Activated CD8-positive, alpha-beta memory T cell treated with anti-CD3 and anti-CD28 coated beads for 24 hours (primary cell): Measurements from ENCODE around the gene ZFP36L2.
"Not testable (repeated sequence)": the region's sequence is repeated elsewhere in the genome, so short reads cannot be mapped to it uniquely, and the experiment has no call there.

Experiments used
- DNase-seq: peaks from one replicate; pipeline ENCODE4 v3.0.0-alpha.2; 2020

The ZFP36L2 gene

GRCh38 chr2:43206602-43207001 lies 19.8 kb downstream of the ZFP36L2 start:
- DNase-seq: no peak

GRCh38 chr2:43203373-43203772 lies 23.0 kb downstream of the ZFP36L2 start:
- no peak for DNase-seq

- no peak for DNase-seq
These were observed 24.1 kb downstream of the ZFP36L2 start for GRCh38 chr2:43202289-43202688.

- no peak for DNase-seq
These were observed 24.9 kb downstream of the ZFP36L2 start for GRCh38 chr2:43201497-43201896.

GRCh38 chr2:43201016-43201415 lies 25.4 kb downstream of the ZFP36L2 start:
- no peak for DNase-seq

GRCh38 chr2:43199492-43200488 lies 26.6 kb downstream of the ZFP36L2 start:
- no peak for DNase-seq

- no peak for DNase-seq
These were observed 28.1 kb downstream of the ZFP36L2 start for GRCh38 chr2:43198263-43198662.

- no peak for DNase-seq
These were observed 28.9 kb downstream of the ZFP36L2 start for GRCh38 chr2:43197588-43197896.

- DNase-seq: no peak
These were observed 29.4 kb downstream of the ZFP36L2 start for GRCh38 chr2:43196768-43197587.

- no peak for DNase-seq
These were observed 32.1 kb downstream of the ZFP36L2 start for GRCh38 chr2:43194121-43194869.

GRCh38 chr2:43193652-43194120 lies 32.7 kb downstream of the ZFP36L2 start:
- no peak for DNase-seq

GRCh38 chr2:43192744-43193651 lies 33.4 kb downstream of the ZFP36L2 start:
- no peak for DNase-seq

GRCh38 chr2:43191947-43192516 lies 34.4 kb downstream of the ZFP36L2 start:
- DNase-seq: no peak

- no peak for DNase-seq
These were observed 35.9 kb downstream of the ZFP36L2 start for GRCh38 chr2:43190311-43191052.

- DNase-seq: not testable (repeated sequence)
These were observed 36.5 kb downstream of the ZFP36L2 start for GRCh38 chr2:43189861-43190260.

GRCh38 chr2:43188561-43189386 lies 37.6 kb downstream of the ZFP36L2 start:
- no peak for DNase-seq

GRCh38 chr2:43186679-43187374 lies 39.6 kb downstream of the ZFP36L2 start:
- no peak for DNase-seq

- no peak for DNase-seq
These were observed 40.1 kb downstream of the ZFP36L2 start for GRCh38 chr2:43186321-43186678.

- no peak for DNase-seq
These were observed 41.3 kb downstream of the ZFP36L2 start for GRCh38 chr2:43185146-43185545.
